C4-2B (cell line): Measurements from ENCODE around the gene OR1L1.

Experiments
- H3K27ac ChIP-seq: fragments of 450-650 bp; 2 replicates; pipeline ENCODE4 v1.5.1; 2017
- CTCF ChIP-seq: fragments of 450-650 bp; conservative IDR thresholded peaks from 2 replicates; pipeline ENCODE4 v1.5.1; 2017; ENCODE audit warnings: mild to moderate bottlenecking
- ZFX ChIP-seq: fragments of 450-650 bp; IDR thresholded peaks from 2 replicates; pipeline ENCODE4 v1.6.1; 2017

The OR1L1 gene

GRCh38 chr9:122684851-122685250, 23.3 kb downstream of the OR1L1 start:
- TF ChIP-seq ZFX (no peak), CTCF (no peak)

GRCh38 chr9:122695696-122696095, 34.2 kb downstream of the OR1L1 start:
- no peak overlapping the region for H3K27ac ChIP-seq
- TF ChIP-seq CTCF: no peak
- TF ChIP-seq ZFX: no peak

More at GRCh38 chr9:122684851-122685250, 23.3 kb downstream of the OR1L1 start:
- H3K27ac ChIP-seq: no peak overlapping the region
